Occipital lobe (tissue), 2 donors: ENCODE results near the gene DCUN1D3. TPM values are rescaled to one million over a fixed set of nuclear protein-coding genes. Genes with fewer than 3 reads are reported as not detected.
A peak's percentile ranks its signal among the peaks of the same experiment; 100 is the strongest.
"Not testable (repeated sequence)": the region's sequence is repeated elsewhere in the genome, so short reads cannot be mapped to it uniquely, and the experiment has no call there.

Experiments used
- DNase-seq: peaks from one replicate; lab custom pipeline; 2025; lab: John Stamatoyannopoulos, UW
- total RNA-seq: library from RNA; depleted of rRNA; stranded (reverse); fragments of >200 nt; gene quantifications from one replicate; pipeline ENCODE4 v1.2.3, GENCODE V29; 2014

DCUN1D3 gene
- 18.9 TPM for total RNA-seq

- DNase-seq, result peak; percentile 94
These were observed at the start of gene DCUN1D3, which contains the start of gene LYRM1 for GRCh38 chr16:20900299-20901067. Gene DCUN1D3, minus strand, starts transcription at chr16:20900358. Its CDS starts 37,820 bp downstream, at chr16:20862538. Gene LYRM1, plus strand, starts transcription at chr16:20900771. Its CDS starts 14,785 bp downstream, at chr16:20915556.

GRCh38 chr16:20949660-20950059 lies 49.5 kb upstream of the DCUN1D3 start:
- no peak for DNase-seq

- no peak for DNase-seq
These were observed 48.3 kb upstream of the DCUN1D3 start for GRCh38 chr16:20948444-20948843.

- no peak for DNase-seq
These were observed 46.0 kb upstream of the DCUN1D3 start for GRCh38 chr16:20946015-20946629.

GRCh38 chr16:20945575-20945875 lies 45.4 kb upstream of the DCUN1D3 start:
- DNase-seq, result not testable (repeated sequence)

GRCh38 chr16:20944861-20945574 lies 44.9 kb upstream of the DCUN1D3 start:
- DNase-seq, result no peak

GRCh38 chr16:20942256-20942655 lies 42.1 kb upstream of the DCUN1D3 start:
- no peak for DNase-seq

- no peak for DNase-seq
These were observed 41.4 kb upstream of the DCUN1D3 start for GRCh38 chr16:20941636-20941926.

- no peak for DNase-seq
These were observed 40.9 kb upstream of the DCUN1D3 start for GRCh38 chr16:20940871-20941635.

- DNase-seq, result no peak
These were observed 39.5 kb upstream of the DCUN1D3 start for GRCh38 chr16:20939611-20940010.

- DNase-seq, result no peak
These were observed 38.3 kb upstream of the DCUN1D3 start for GRCh38 chr16:20938426-20938825.

- no peak for DNase-seq
These were observed 37.6 kb upstream of the DCUN1D3 start for GRCh38 chr16:20937736-20938135.

GRCh38 chr16:20933589-20933988 lies 33.4 kb upstream of the DCUN1D3 start:
- no peak for DNase-seq

- DNase-seq, result no peak
These were observed 31.0 kb upstream of the DCUN1D3 start for GRCh38 chr16:20931066-20931600.

GRCh38 chr16:20930365-20930690 lies 30.2 kb upstream of the DCUN1D3 start:
- no peak for DNase-seq

- not testable (repeated sequence) for DNase-seq
These were observed 29.7 kb upstream of the DCUN1D3 start for GRCh38 chr16:20929676-20930364.

GRCh38 chr16:20928774-20929411 lies 28.7 kb upstream of the DCUN1D3 start:
- no peak for DNase-seq

- no peak for DNase-seq
These were observed 25.6 kb upstream of the DCUN1D3 start for GRCh38 chr16:20925751-20926150.

GRCh38 chr16:20923876-20924275 lies 23.7 kb upstream of the DCUN1D3 start:
- no peak for DNase-seq

GRCh38 chr16:20920799-20921198 lies 20.6 kb upstream of the DCUN1D3 start:
- DNase-seq, result no peak

- DNase-seq, result no peak
These were observed 19.9 kb upstream of the DCUN1D3 start for GRCh38 chr16:20920091-20920490.
